WTC11 (cell line): ENCODE results near the gene HLA-F. TPM values are rescaled to one million over a fixed set of nuclear protein-coding genes. Genes with fewer than 3 reads are reported as not detected.

Experiments
- ATAC-seq: fragments of 200-7000 bp; cut with Tn5 transposase; 2 replicates; pipeline ENCODE4 v1.10.0; 2021; ENCODE audit warnings: mild to moderate bottlenecking, moderate library complexity
- CTCF ChIA-PET: fragments of 300-600 bp; sonication (Branson Sonifier 250); formaldehyde crosslinking; loops from one replicate; lab custom pipeline; 2021; ENCODE audit warnings: antibody characterized with exemption; lab: Charles Lee
- POLR2A ChIA-PET: fragments of 350-600 bp; sonication (Branson Sonifier 250); formaldehyde crosslinking; loops from one replicate; lab custom pipeline; 2021; ENCODE audit warnings: antibody characterized with exemption; lab: Charles Lee
- DNase-seq: peaks from one replicate; pipeline ENCODE4 v3.0.0; 2021; ENCODE audit warnings: low spot score
- H3K27ac Mint-ChIP-seq: 2 replicates; pipeline ENCODE4 v1.8.0; 2021; ENCODE audit warnings: mixed read lengths
- H3K27me3 Mint-ChIP-seq: 2 replicates; pipeline ENCODE4 v1.8.0; 2021; ENCODE audit warnings: low read depth, mild to moderate bottlenecking, moderate library complexity, mixed read lengths
- H3K36me3 Mint-ChIP-seq: 2 replicates; pipeline ENCODE4 v1.8.0; 2021; ENCODE audit warnings: mixed read lengths
- H3K4me1 Mint-ChIP-seq: 2 replicates; pipeline ENCODE4 v1.8.0; 2022; ENCODE audit warnings: mixed read lengths
- H3K4me3 Mint-ChIP-seq: 2 replicates; pipeline ENCODE4 v1.8.0; 2021; ENCODE audit warnings: mild to moderate bottlenecking, moderate library complexity, mixed read lengths
- H3K9me3 Mint-ChIP-seq: 2 replicates; pipeline ENCODE4 v1.8.0; 2021; ENCODE audit warnings: mixed read lengths
- ARID4B ChIP-seq: sonication (generic); formaldehyde crosslinking; IDR thresholded peaks from 2 replicates; pipeline ENCODE4 v1.8.0; 2023; ENCODE audit warnings: missing genetic modification reagents, mild to moderate bottlenecking, borderline replicate concordance
- ATF2 ChIP-seq: sonication (generic); formaldehyde crosslinking; IDR thresholded peaks from 2 replicates; pipeline ENCODE4 v1.8.1; 2022; ENCODE audit warnings: low read depth, missing genetic modification reagents, borderline replicate concordance
- CBFB ChIP-seq: sonication (generic); formaldehyde crosslinking; IDR thresholded peaks from 2 replicates; pipeline ENCODE4 v1.8.1; 2022; ENCODE audit warnings: mild to moderate bottlenecking, low read depth, missing genetic modification reagents
- CTCF ChIP-seq: fragments of 200-600 bp; IDR thresholded peaks from 2 replicates; pipeline ENCODE4 v1.8.0; 2022; ENCODE audit warnings: antibody characterized with exemption
- ELF4 ChIP-seq: sonication (generic); formaldehyde crosslinking; IDR thresholded peaks from 2 replicates; pipeline ENCODE4 v1.8.1; 2022; ENCODE audit warnings: low read depth, mild to moderate bottlenecking, moderate library complexity, missing genetic modification reagents
- FOXP1 ChIP-seq: sonication (generic); formaldehyde crosslinking; IDR thresholded peaks from 2 replicates; pipeline ENCODE4 v1.8.0; 2022; ENCODE audit warnings: missing genetic modification reagents, mild to moderate bottlenecking, moderate library complexity, borderline replicate concordance
- GABPB1 ChIP-seq: sonication (generic); formaldehyde crosslinking; IDR thresholded peaks from 2 replicates; pipeline ENCODE4 v1.8.1; 2023; ENCODE audit warnings: mild to moderate bottlenecking, missing genetic modification reagents
- MXD4 ChIP-seq: fragments of 250-450 bp; sonication (Bioruptor Pico); IDR thresholded peaks from 2 replicates; pipeline ENCODE4 v1.8.0; 2021; ENCODE audit warnings: mild to moderate bottlenecking, moderate library complexity, borderline replicate concordance
- MYBL2 ChIP-seq: sonication (generic); formaldehyde crosslinking; IDR thresholded peaks from 2 replicates; pipeline ENCODE4 v1.8.1; 2023; ENCODE audit warnings: mild to moderate bottlenecking, moderate library complexity, missing genetic modification reagents
- NFE2L1 ChIP-seq: sonication (generic); formaldehyde crosslinking; IDR thresholded peaks from 2 replicates; pipeline ENCODE4 v1.8.1; 2023; ENCODE audit warnings: missing genetic modification reagents
- NR1H2 ChIP-seq: sonication (generic); formaldehyde crosslinking; IDR thresholded peaks from 2 replicates; pipeline ENCODE4 v1.9.0; 2021; ENCODE audit warnings: mild to moderate bottlenecking, moderate library complexity, missing genetic modification reagents
- PREB ChIP-seq: sonication (generic); formaldehyde crosslinking; IDR thresholded peaks from 2 replicates; pipeline ENCODE4 v1.8.1; 2022; ENCODE audit warnings: mild to moderate bottlenecking, missing genetic modification reagents, moderate library complexity, borderline replicate concordance
- TEAD4 ChIP-seq: sonication (generic); formaldehyde crosslinking; IDR thresholded peaks from 2 replicates; pipeline ENCODE4 v1.8.0; 2022; ENCODE audit warnings: mild to moderate bottlenecking, missing genetic modification reagents
- USF2 ChIP-seq: sonication (generic); formaldehyde crosslinking; IDR thresholded peaks from 2 replicates; pipeline ENCODE4 v1.8.1; 2023; ENCODE audit warnings: mild to moderate bottlenecking, missing genetic modification reagents, moderate library complexity
- ZBTB21 ChIP-seq: sonication (generic); formaldehyde crosslinking; IDR thresholded peaks from 2 replicates; pipeline ENCODE4 v1.8.1; 2023; ENCODE audit warnings: mild to moderate bottlenecking, missing genetic modification reagents, borderline replicate concordance
- ZBTB43 ChIP-seq: sonication (generic); formaldehyde crosslinking; IDR thresholded peaks from 2 replicates; pipeline ENCODE4 v1.8.1; 2023; ENCODE audit warnings: mild to moderate bottlenecking, missing genetic modification reagents
- ZNF416 ChIP-seq: fragments of 250-450 bp; sonication (Bioruptor Pico); IDR thresholded peaks from 2 replicates; pipeline ENCODE4 v1.9.0; 2021; ENCODE audit warnings: mild to moderate bottlenecking, inconsistent platforms
- total RNA-seq: library from RNA; stranded (reverse); gene quantifications from 3 replicates; pipeline ENCODE4 v1.2.3, GENCODE V29; 2021

HLA-F gene
- total RNA-seq, 1 experiment from 2014 or later: 7.5 TPM

GRCh38 chr6:29762051-29762450, 38.8 kb downstream of the HLA-F start:
- H3K27ac Mint-ChIP-seq: no peak overlapping the region

GRCh38 chr6:29762781-29763214, 39.6 kb downstream of the HLA-F start:
- Mint-ChIP-seq H3K27me3 (peaks cover 22% of the 10 kb centered on the region), H3K4me3 (no peak overlapping the region), H3K4me1 (peaks cover 35% of the 10 kb centered on the region), H3K27ac (no peak overlapping the region), H3K9me3 (peaks cover 3% of the 10 kb centered on the region; the same call in 1 of the 2 replicates), H3K36me3 (no peaks in the 10 kb centered on the region)
- ChIA-PET POLR2A (no interaction called here), CTCF (interaction anchor here (0.9 to 2.4 kb wide), 5 partner anchors 10 to 113 kb away, joined by 4 to 14 read pairs (median 5); no protein-coding TSS in a partner anchor)
- no peak for ATAC-seq
- TF ChIP-seq PREB (CRISPR knock-in tag) (no peak), GABPB1 (CRISPR knock-in tag) (no peak), FOXP1 (CRISPR knock-in tag) (no peak), MXD4 (CRISPR knock-in tag) (no peak), NR1H2 (no peak), ELF4 (CRISPR knock-in tag) (no peak)
- DNase-seq: no peak

More at GRCh38 chr6:29762051-29762450, 38.8 kb downstream of the HLA-F start:
- ATAC-seq (no peak), DNase-seq (no peak)
- POLR2A ChIA-PET: no interaction called here
- no peak for TF ChIP-seq MYBL2 (CRISPR knock-in tag)
- Mint-ChIP-seq H3K4me1 (peaks cover 42% of the 10 kb centered on the region), H3K36me3 (no peaks in the 10 kb centered on the region), H3K27me3 (peaks cover 15% of the 10 kb centered on the region), H3K9me3 (peaks cover 8% of the 10 kb centered on the region; the same call in 1 of the 2 replicates), H3K4me3 (no peak overlapping the region)
- CTCF ChIA-PET: interaction anchor here (1.4 to 2.4 kb wide), 3 partner anchors 9 to 112 kb away, joined by 5 to 14 read pairs (median 6); no protein-coding TSS in a partner anchor

- peaks cover 22% of the 10 kb centered on the region for H3K27me3 Mint-ChIP-seq
- no peak overlapping the region for H3K4me3 Mint-ChIP-seq
- no peak overlapping the region for H3K27ac Mint-ChIP-seq
- ChIA-PET CTCF (interaction anchor here (0.9 to 2.4 kb wide), 5 partner anchors 10 to 114 kb away, joined by 4 to 14 read pairs (median 5); no protein-coding TSS in a partner anchor), POLR2A (no interaction called here)
- no peak for DNase-seq
- H3K4me1 Mint-ChIP-seq: peaks cover 27% of the 10 kb centered on the region
- ATAC-seq: no peak
- H3K9me3 Mint-ChIP-seq: peaks cover 3% of the 10 kb centered on the region; the same call in 1 of the 2 replicates
- H3K36me3 Mint-ChIP-seq: no peaks in the 10 kb centered on the region
- TF ChIP-seq ARID4B (CRISPR knock-in tag) (no peak), ATF2 (CRISPR knock-in tag) (no peak), PREB (CRISPR knock-in tag) (no peak), ZNF416 (no peak), CTCF (no peak), USF2 (CRISPR knock-in tag) (no peak), ZBTB43 (CRISPR knock-in tag) (no peak), ZBTB21 (CRISPR knock-in tag) (no peak), TEAD4 (CRISPR knock-in tag) (no peak), NFE2L1 (CRISPR knock-in tag) (no peak), CBFB (no peak)
Observed at GRCh38 chr6:29763491-29764289, 40.5 kb downstream of the HLA-F start.
